GM06990 (cell line): ENCODE measurements around the gene SERPINI1.
A peak's percentile ranks its signal among the peaks of the same experiment; 100 is the strongest.

Experiments
- DNase-seq: peaks from one replicate; pipeline ENCODE4 v3.0.0-alpha.2; 2011; ENCODE audit not compliant: insufficient read length; ENCODE audit errors: extremely low read depth
- H3K27me3 ChIP-seq: replicated peaks from 2 replicates; pipeline ENCODE4 v1.6.0; 2011; ENCODE audit warnings: low read length; ENCODE audit not compliant: control insufficient read depth, insufficient read depth
- H3K36me3 ChIP-seq: 2 replicates; pipeline ENCODE4 v1.5.1; 2011; ENCODE audit warnings: low read length; ENCODE audit not compliant: control insufficient read depth, insufficient read depth
- H3K4me3 ChIP-seq: replicated peaks from 2 replicates; pipeline ENCODE4 v1.5.1; 2011; ENCODE audit warnings: low read depth, mild to moderate bottlenecking, control low read depth, low read length
- TF ChIP-seq, protein P1 (sequence below): IDR thresholded peaks from 2 replicates; pipeline ENCODE4 v1.5.1; 2011; ENCODE audit warnings: low read length, control low read depth, mild to moderate bottlenecking, inconsistent platforms; ENCODE audit not compliant: insufficient read depth, poor library complexity, severe bottlenecking

The SERPINI1 gene

DNA sequence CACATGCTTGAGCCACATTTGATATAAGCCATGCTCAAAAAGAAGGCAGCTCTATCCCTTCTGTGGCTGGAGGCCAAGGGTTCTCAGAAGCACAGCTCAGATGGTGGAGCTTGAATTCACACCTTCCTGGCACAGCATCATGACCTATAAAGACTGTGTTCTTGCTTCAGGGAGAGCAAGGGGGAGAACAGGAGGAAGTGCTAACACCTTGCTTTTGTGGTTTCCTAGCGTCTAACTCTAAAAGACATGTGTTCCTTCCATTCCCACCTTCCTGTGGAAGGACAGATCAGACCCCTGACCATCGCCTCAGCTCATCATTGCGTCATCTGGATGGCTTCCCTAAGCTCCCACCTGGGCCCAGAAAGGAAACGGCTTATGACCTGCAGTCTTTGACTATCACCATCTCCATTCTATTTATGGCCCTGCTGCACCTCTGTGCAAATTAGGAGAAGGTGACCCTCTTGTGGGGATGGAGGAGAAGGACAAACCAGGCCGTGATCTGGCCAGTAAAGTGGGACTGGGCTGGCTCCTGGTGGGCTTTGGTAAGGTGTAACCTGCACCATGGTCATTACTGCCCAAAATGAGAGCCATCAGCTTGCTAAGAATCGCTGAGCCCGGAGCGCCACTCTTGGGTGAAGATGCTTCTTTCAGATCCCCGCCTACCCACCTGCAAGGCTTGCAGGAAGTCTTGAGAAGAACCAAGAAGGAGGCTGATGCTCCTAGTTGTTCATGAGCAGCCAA lies 128.5 kb downstream of the SERPINI1 start:
- H3K4me3 ChIP-seq: no peak overlapping the region
- H3K27me3 ChIP-seq: no peaks in the 10 kb centered on the region
- TF ChIP-seq, protein P1, sequence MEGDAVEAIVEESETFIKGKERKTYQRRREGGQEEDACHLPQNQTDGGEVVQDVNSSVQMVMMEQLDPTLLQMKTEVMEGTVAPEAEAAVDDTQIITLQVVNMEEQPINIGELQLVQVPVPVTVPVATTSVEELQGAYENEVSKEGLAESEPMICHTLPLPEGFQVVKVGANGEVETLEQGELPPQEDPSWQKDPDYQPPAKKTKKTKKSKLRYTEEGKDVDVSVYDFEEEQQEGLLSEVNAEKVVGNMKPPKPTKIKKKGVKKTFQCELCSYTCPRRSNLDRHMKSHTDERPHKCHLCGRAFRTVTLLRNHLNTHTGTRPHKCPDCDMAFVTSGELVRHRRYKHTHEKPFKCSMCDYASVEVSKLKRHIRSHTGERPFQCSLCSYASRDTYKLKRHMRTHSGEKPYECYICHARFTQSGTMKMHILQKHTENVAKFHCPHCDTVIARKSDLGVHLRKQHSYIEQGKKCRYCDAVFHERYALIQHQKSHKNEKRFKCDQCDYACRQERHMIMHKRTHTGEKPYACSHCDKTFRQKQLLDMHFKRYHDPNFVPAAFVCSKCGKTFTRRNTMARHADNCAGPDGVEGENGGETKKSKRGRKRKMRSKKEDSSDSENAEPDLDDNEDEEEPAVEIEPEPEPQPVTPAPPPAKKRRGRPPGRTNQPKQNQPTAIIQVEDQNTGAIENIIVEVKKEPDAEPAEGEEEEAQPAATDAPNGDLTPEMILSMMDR: peak; percentile 1
- no peak for DNase-seq
- H3K36me3 ChIP-seq: no peaks in the 10 kb centered on the region

GRCh38 chr3:167864552-167864874 lies 129.0 kb downstream of the SERPINI1 start:
- H3K36me3 ChIP-seq: no peaks in the 10 kb centered on the region
- DNase-seq: no peak
- H3K4me3 ChIP-seq: no peak overlapping the region
- TF ChIP-seq, protein P1: no peak
- H3K27me3 ChIP-seq: no peaks in the 10 kb centered on the region

- Histone ChIP-seq H3K27me3 (no peaks in the 10 kb centered on the region), H3K36me3 (no peaks in the 10 kb centered on the region), H3K4me3 (no peak overlapping the region)
- TF ChIP-seq, protein P1: no peak
- no peak for DNase-seq
These were observed 130.8 kb downstream of the SERPINI1 start for GRCh38 chr3:167866331-167866730.

- H3K36me3 ChIP-seq: no peaks in the 10 kb centered on the region
- TF ChIP-seq, protein P1: no peak
- no peaks in the 10 kb centered on the region for H3K27me3 ChIP-seq
- no peak overlapping the region for H3K4me3 ChIP-seq
- no peak for DNase-seq
These were observed 132.5 kb downstream of the SERPINI1 start for GRCh38 chr3:167867981-167868380.

DNA sequence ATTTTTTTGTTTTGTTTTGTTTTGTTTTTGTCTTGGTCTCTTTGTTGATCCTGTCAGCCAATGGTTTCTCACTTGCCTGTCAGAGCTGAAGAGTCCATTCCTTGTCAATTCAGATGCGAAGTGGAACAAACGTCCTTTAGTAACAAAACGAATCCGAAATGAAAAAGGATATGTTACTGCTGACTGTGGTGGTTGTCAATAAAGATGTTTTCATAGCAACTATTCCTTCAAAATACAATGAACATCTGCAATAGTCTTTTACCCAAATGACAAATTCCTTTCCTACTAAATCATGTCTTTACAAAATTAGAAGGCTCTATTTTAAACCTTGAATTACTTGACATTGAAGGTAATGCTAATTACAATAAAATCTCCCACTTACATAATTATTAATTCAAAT lies 134.7 kb downstream of the SERPINI1 start:
- no peak overlapping the region for H3K4me3 ChIP-seq
- TF ChIP-seq, protein P1: no peak
- DNase-seq: no peak
- no peaks in the 10 kb centered on the region for H3K27me3 ChIP-seq
- no peaks in the 10 kb centered on the region for H3K36me3 ChIP-seq

DNA sequence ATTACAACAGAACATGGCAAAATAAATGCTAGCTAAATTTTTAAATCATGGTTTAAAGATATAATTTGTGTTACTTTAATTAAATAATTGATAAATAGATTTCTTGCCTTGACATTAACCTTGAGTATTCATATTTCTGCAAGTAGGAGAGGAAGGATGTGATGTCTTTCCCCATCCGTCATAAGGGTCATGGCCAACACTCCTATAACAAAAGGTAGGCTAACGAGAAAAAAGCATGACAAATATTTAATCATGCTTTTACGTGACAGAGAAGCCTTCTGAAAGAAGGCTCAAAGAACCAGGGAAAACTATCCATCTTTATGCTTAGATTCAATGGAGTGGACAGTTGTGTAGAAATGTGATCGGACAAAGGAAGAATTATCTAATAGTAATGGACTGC lies 135.2 kb downstream of the SERPINI1 start:
- TF ChIP-seq, protein P1: no peak
- Histone ChIP-seq H3K36me3 (no peaks in the 10 kb centered on the region), H3K4me3 (no peak overlapping the region), H3K27me3 (no peaks in the 10 kb centered on the region)
- DNase-seq: no peak
